WTC11 (cell line): ENCODE results near the gene PITX1. TPM values are rescaled to one million over a fixed set of nuclear protein-coding genes. Genes with fewer than 3 reads are reported as not detected.

Source experiments
- ATAC-seq: fragments of 200-7000 bp; cut with Tn5 transposase; 2 replicates; pipeline ENCODE4 v1.10.0; 2021; ENCODE audit warnings: mild to moderate bottlenecking, moderate library complexity
- CTCF ChIA-PET: fragments of 300-600 bp; sonication (Branson Sonifier 250); formaldehyde crosslinking; loops from one replicate; lab custom pipeline; 2021; ENCODE audit warnings: antibody characterized with exemption; lab: Charles Lee
- POLR2A ChIA-PET: fragments of 350-600 bp; sonication (Branson Sonifier 250); formaldehyde crosslinking; loops from one replicate; lab custom pipeline; 2021; ENCODE audit warnings: antibody characterized with exemption; lab: Charles Lee
- DNase-seq: peaks from one replicate; pipeline ENCODE4 v3.0.0; 2021; ENCODE audit warnings: low spot score
- H3K27ac Mint-ChIP-seq: 2 replicates; pipeline ENCODE4 v1.8.0; 2021; ENCODE audit warnings: mixed read lengths
- H3K27me3 Mint-ChIP-seq: 2 replicates; pipeline ENCODE4 v1.8.0; 2021; ENCODE audit warnings: low read depth, mild to moderate bottlenecking, moderate library complexity, mixed read lengths
- H3K36me3 Mint-ChIP-seq: 2 replicates; pipeline ENCODE4 v1.8.0; 2021; ENCODE audit warnings: mixed read lengths
- H3K4me1 Mint-ChIP-seq: 2 replicates; pipeline ENCODE4 v1.8.0; 2022; ENCODE audit warnings: mixed read lengths
- H3K4me3 Mint-ChIP-seq: 2 replicates; pipeline ENCODE4 v1.8.0; 2021; ENCODE audit warnings: mild to moderate bottlenecking, moderate library complexity, mixed read lengths
- H3K9me3 Mint-ChIP-seq: 2 replicates; pipeline ENCODE4 v1.8.0; 2021; ENCODE audit warnings: mixed read lengths
- AR ChIP-seq: fragments of 250-450 bp; sonication (Bioruptor Pico); IDR thresholded peaks from 2 replicates; pipeline ENCODE4 v1.9.0; 2021; ENCODE audit warnings: mild to moderate bottlenecking
- CREB1 ChIP-seq: sonication (generic); formaldehyde crosslinking; IDR thresholded peaks from 2 replicates; pipeline ENCODE4 v1.8.0; 2023; ENCODE audit warnings: mild to moderate bottlenecking, missing genetic modification reagents
- E2F4 ChIP-seq: sonication (generic); formaldehyde crosslinking; IDR thresholded peaks from 2 replicates; pipeline ENCODE4 v1.8.1; 2022; ENCODE audit warnings: low read depth, mild to moderate bottlenecking, moderate library complexity, missing genetic modification reagents, borderline replicate concordance
- ESRRA ChIP-seq: sonication (generic); formaldehyde crosslinking; IDR thresholded peaks from 2 replicates; pipeline ENCODE4 v1.8.1; 2022; ENCODE audit warnings: mild to moderate bottlenecking, missing genetic modification reagents, borderline replicate concordance
- FOXP1 ChIP-seq: sonication (generic); formaldehyde crosslinking; IDR thresholded peaks from 2 replicates; pipeline ENCODE4 v1.8.0; 2022; ENCODE audit warnings: missing genetic modification reagents, mild to moderate bottlenecking, moderate library complexity, borderline replicate concordance
- NFE2L1 ChIP-seq: sonication (generic); formaldehyde crosslinking; IDR thresholded peaks from 2 replicates; pipeline ENCODE4 v1.8.1; 2023; ENCODE audit warnings: missing genetic modification reagents
- NR2C2 ChIP-seq: sonication (generic); formaldehyde crosslinking; IDR thresholded peaks from 2 replicates; pipeline ENCODE4 v1.8.0; 2022; ENCODE audit warnings: mild to moderate bottlenecking, missing genetic modification reagents
- SP1 ChIP-seq: sonication (generic); formaldehyde crosslinking; conservative IDR thresholded peaks from 2 replicates; pipeline ENCODE4 v1.8.1; 2022; ENCODE audit warnings: missing genetic modification reagents
- STAT6 ChIP-seq: sonication (generic); formaldehyde crosslinking; conservative IDR thresholded peaks from 2 replicates; pipeline ENCODE4 v1.8.1; 2023; ENCODE audit warnings: mild to moderate bottlenecking, low read depth, missing genetic modification reagents, moderate library complexity
- TEAD1 ChIP-seq: sonication (generic); formaldehyde crosslinking; IDR thresholded peaks from 2 replicates; pipeline ENCODE4 v1.8.0; 2022; ENCODE audit warnings: mild to moderate bottlenecking, missing genetic modification reagents
- TP53 ChIP-seq: sonication (generic); formaldehyde crosslinking; IDR thresholded peaks from 2 replicates; pipeline ENCODE4 v1.8.1; 2023; ENCODE audit warnings: mild to moderate bottlenecking, missing genetic modification reagents
- USF1 ChIP-seq: sonication (generic); formaldehyde crosslinking; IDR thresholded peaks from 2 replicates; pipeline ENCODE4 v1.8.0; 2022; ENCODE audit warnings: mild to moderate bottlenecking, missing genetic modification reagents
- ZBTB21 ChIP-seq: sonication (generic); formaldehyde crosslinking; IDR thresholded peaks from 2 replicates; pipeline ENCODE4 v1.8.1; 2023; ENCODE audit warnings: mild to moderate bottlenecking, missing genetic modification reagents, borderline replicate concordance
- ZNF121 ChIP-seq: sonication (generic); formaldehyde crosslinking; IDR thresholded peaks from 2 replicates; pipeline ENCODE4 v1.8.0; 2023; ENCODE audit warnings: missing genetic modification reagents
- ZNF232 ChIP-seq: sonication (generic); formaldehyde crosslinking; IDR thresholded peaks from 2 replicates; pipeline ENCODE4 v1.8.0; 2022; ENCODE audit warnings: mild to moderate bottlenecking, missing genetic modification reagents
- ZNF263 ChIP-seq: sonication (generic); formaldehyde crosslinking; IDR thresholded peaks from 2 replicates; pipeline ENCODE4 v1.8.1; 2022; ENCODE audit warnings: low read depth, mild to moderate bottlenecking, moderate library complexity, missing genetic modification reagents
- ZNF423 ChIP-seq: fragments of 250-450 bp; sonication (Bioruptor Pico); IDR thresholded peaks from 2 replicates; pipeline ENCODE4 v2.1.2; 2022; ENCODE audit warnings: mild to moderate bottlenecking, moderate library complexity
- total RNA-seq: library from RNA; stranded (reverse); gene quantifications from 3 replicates; pipeline ENCODE4 v1.2.3, GENCODE V29; 2021
- TF ChIP-seq, protein P1 (sequence below): sonication (generic); formaldehyde crosslinking; IDR thresholded peaks from 2 replicates; pipeline ENCODE4 v1.8.1; 2023; ENCODE audit warnings: mild to moderate bottlenecking, moderate library complexity, missing genetic modification reagents
- TF ChIP-seq, protein P2 (sequence below): sonication (generic); formaldehyde crosslinking; IDR thresholded peaks from 2 replicates; pipeline ENCODE4 v1.8.1; 2022; ENCODE audit warnings: mild to moderate bottlenecking, moderate library complexity, missing genetic modification reagents
- TF ChIP-seq, protein P3 (sequence below): fragments of 250-450 bp; sonication (Bioruptor Pico); conservative IDR thresholded peaks from 2 replicates; pipeline ENCODE4 v1.9.0; 2021; ENCODE audit warnings: mild to moderate bottlenecking
- TF ChIP-seq, protein P4 (sequence below): fragments of 250-450 bp; sonication (Bioruptor Pico); IDR thresholded peaks from 2 replicates; pipeline ENCODE4 v1.9.0; 2021; ENCODE audit warnings: mild to moderate bottlenecking

PITX1 gene
- total RNA-seq, 1 experiment from 2014 or later = 0.13 TPM

DNA sequence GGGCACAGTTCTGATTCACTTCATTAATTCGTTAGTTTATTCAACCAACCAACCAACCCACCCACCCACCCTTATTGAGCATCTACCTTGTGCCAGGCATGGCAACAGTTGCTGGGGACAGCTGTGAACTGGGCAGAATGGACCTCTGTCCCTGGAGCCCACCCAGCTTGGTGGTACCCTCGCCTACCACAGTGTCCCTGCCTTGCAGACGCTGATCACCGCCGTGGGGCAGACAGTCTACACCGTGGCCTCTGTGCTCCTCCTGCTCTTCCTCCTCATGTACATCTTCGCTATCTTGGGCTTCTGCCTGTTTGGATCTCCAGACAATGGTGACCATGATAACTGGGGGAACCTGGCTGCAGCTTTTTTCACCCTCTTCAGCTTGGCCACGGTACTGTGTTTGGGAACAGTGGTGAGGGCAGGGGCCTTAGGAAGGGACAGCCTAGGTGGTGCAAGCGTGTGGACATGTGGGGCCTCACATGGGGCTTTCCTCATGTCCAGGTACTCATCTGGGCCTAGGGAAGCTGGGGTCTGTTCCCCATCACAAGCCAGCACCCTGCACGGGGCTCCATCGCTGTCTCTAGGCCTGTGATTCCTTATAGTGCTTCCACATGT lies 26.2 kb downstream of the PITX1 start (continued):
- TF ChIP-seq STAT6 (CRISPR knock-in tag) (no peak), ESRRA (no peak), NFE2L1 (CRISPR knock-in tag) (no peak), SP1 (CRISPR knock-in tag) (no peak), USF1 (no peak), NR2C2 (no peak), ZNF232 (no peak), ZBTB21 (CRISPR knock-in tag) (no peak), E2F4 (CRISPR knock-in tag) (no peak), ZNF263 (CRISPR knock-in tag) (no peak)
- TF ChIP-seq, protein P1, sequence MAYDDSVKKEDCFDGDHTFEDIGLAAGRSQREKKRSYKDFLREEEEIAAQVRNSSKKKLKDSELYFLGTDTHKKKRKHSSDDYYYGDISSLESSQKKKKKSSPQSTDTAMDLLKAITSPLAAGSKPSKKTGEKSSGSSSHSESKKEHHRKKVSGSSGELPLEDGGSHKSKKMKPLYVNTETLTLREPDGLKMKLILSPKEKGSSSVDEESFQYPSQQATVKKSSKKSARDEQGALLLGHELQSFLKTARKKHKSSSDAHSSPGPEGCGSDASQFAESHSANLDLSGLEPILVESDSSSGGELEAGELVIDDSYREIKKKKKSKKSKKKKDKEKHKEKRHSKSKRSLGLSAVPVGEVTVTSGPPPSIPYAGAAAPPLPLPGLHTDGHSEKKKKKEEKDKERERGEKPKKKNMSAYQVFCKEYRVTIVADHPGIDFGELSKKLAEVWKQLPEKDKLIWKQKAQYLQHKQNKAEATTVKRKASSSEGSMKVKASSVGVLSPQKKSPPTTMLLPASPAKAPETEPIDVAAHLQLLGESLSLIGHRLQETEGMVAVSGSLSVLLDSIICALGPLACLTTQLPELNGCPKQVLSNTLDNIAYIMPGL (CRISPR knock-in tag) = no peak
- TF ChIP-seq, protein P2, sequence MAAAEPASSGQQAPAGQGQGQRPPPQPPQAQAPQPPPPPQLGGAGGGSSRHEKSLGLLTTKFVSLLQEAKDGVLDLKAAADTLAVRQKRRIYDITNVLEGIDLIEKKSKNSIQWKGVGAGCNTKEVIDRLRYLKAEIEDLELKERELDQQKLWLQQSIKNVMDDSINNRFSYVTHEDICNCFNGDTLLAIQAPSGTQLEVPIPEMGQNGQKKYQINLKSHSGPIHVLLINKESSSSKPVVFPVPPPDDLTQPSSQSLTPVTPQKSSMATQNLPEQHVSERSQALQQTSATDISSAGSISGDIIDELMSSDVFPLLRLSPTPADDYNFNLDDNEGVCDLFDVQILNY (CRISPR knock-in tag) = no peak
- TF ChIP-seq, protein P3, sequence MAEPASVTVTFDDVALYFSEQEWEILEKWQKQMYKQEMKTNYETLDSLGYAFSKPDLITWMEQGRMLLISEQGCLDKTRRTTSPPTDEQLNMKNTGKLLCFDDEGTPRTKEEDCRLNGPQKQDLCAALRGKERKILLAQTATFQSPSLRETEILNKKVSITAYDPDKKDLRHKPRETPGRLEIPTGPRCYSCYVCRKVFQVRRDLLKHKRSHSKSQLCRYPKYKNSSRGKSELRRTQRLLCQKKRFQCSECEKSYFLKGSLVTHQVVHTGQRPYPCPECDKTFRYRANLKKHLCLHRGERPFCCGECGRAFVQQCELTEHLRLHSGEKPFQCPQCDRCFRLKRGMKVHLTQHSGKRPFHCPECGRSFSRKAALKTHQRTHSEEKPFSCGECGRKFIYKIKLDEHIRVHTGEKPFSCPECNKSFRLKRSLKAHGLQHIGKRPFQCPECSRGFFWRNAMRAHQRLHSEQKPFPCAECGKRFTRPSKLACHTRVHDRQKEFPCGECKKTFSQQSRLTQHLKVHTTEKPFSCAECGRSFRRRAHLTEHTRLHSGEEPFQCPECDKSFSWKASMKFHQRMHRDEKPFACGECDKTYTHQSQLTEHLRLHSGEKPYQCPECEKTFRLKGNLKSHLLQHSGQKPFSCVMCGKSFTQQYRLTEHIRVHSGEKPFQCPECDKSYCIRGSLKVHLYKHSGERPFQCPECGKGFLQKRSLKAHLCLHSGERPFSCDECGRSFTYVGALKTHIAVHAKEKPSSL = no peak

GRCh38 chr5:135007305-135007704 lies 26.7 kb downstream of the PITX1 start:
- H3K9me3 Mint-ChIP-seq = no peaks in the 10 kb centered on the region
- no peaks in the 10 kb centered on the region for H3K36me3 Mint-ChIP-seq
- ChIA-PET CTCF (interaction anchor here (0.6 kb wide), 1 partner anchor 275 kb away, joined by 3 read pairs; no protein-coding TSS in a partner anchor), POLR2A (no interaction called here)
- H3K4me3 Mint-ChIP-seq = no peak overlapping the region
- H3K27ac Mint-ChIP-seq = no peak overlapping the region
- ATAC-seq (no peak), DNase-seq (no peak)
- H3K4me1 Mint-ChIP-seq = no peaks in the 10 kb centered on the region
- peaks cover 6% of the 10 kb centered on the region; the same call in 1 of the 2 replicates for H3K27me3 Mint-ChIP-seq
- TF ChIP-seq, protein P4, sequence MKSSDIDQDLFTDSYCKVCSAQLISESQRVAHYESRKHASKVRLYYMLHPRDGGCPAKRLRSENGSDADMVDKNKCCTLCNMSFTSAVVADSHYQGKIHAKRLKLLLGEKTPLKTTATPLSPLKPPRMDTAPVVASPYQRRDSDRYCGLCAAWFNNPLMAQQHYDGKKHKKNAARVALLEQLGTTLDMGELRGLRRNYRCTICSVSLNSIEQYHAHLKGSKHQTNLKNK (CRISPR knock-in tag) = no peak
- no peak for TF ChIP-seq ZNF121 (CRISPR knock-in tag)
- no peak for TF ChIP-seq FOXP1 (CRISPR knock-in tag)
- TF ChIP-seq AR (CRISPR knock-in tag) = no peak
- TF ChIP-seq ZNF423 (CRISPR knock-in tag) = no peak
- TF ChIP-seq TP53 = no peak
- no peak for TF ChIP-seq TEAD1
- TF ChIP-seq SP1 (CRISPR knock-in tag) = no peak
- TF ChIP-seq CREB1 (CRISPR knock-in tag) = no peak
